Fibroblast of lung (primary cell): ENCODE measurements around the gene NSFL1C. TPM values are rescaled to one million over a fixed set of nuclear protein-coding genes. Genes with fewer than 3 reads are reported as not detected.
"Not testable (repeated sequence)": the region's sequence is repeated elsewhere in the genome, so short reads cannot be mapped to it uniquely, and the experiment has no call there.

Source experiments
- DNase-seq, 2 donors: peaks; one replicate each; pipeline versions ENCODE4 v3.0.0 to v3.0.0-alpha.2; 2010; ENCODE audit warnings: low read depth in 2 of 2
- H2AFZ ChIP-seq: 2 replicates; pipeline ENCODE4 v1.5.1; 2012; ENCODE audit warnings: low read length, control low read depth, inconsistent platforms
- H3K27ac ChIP-seq: 2 replicates; pipeline ENCODE4 v1.5.1; 2011; ENCODE audit warnings: low read length, control low read depth; ENCODE audit not compliant: insufficient read depth
- H3K27me3 ChIP-seq: 2 replicates; pipeline ENCODE4 v1.5.1; 2011; ENCODE audit warnings: mild to moderate bottlenecking, low read length; ENCODE audit not compliant: control insufficient read depth, insufficient read depth
- H3K36me3 ChIP-seq: 2 replicates; pipeline ENCODE4 v1.5.1; 2011; ENCODE audit warnings: low read length; ENCODE audit not compliant: control insufficient read depth, insufficient read depth
- H3K4me1 ChIP-seq: 2 replicates; pipeline ENCODE4 v1.5.1; 2011; ENCODE audit warnings: low read length; ENCODE audit not compliant: control insufficient read depth, insufficient read depth; ENCODE audit errors: extremely low read depth
- H3K4me2 ChIP-seq: 2 replicates; pipeline ENCODE4 v1.5.1; 2011; ENCODE audit warnings: low read length, control low read depth; ENCODE audit not compliant: insufficient read depth; ENCODE audit errors: extremely low read depth
- H3K4me3 ChIP-seq, 4 experiments: fragments of 200-600 bp in 1 of 4; sonication (generic) in 1 of 4; replicated peaks in 1 of 4; 2 replicates each; pipeline ENCODE4 v1.5.1; 2011 to 2016; ENCODE audit warnings: low read length in 4 of 4, low read depth in 3 of 4, mild to moderate bottlenecking in 3 of 4, control low read depth in 2 of 4, inconsistent platforms in 1 of 4, mixed read lengths in 1 of 4; ENCODE audit not compliant: insufficient read depth in 1 of 4; ENCODE audit errors: control extremely low read depth in 1 of 4
- H3K79me2 ChIP-seq: 2 replicates; pipeline ENCODE4 v1.5.1; 2012; ENCODE audit warnings: mild to moderate bottlenecking, low read length, inconsistent platforms; ENCODE audit not compliant: control insufficient read depth, insufficient read depth
- H3K9ac ChIP-seq: 2 replicates; pipeline ENCODE4 v1.5.1; 2011; ENCODE audit warnings: mild to moderate bottlenecking, low read length, control low read depth; ENCODE audit not compliant: insufficient read depth
- H3K9me3 ChIP-seq: 2 replicates; pipeline ENCODE4 v1.5.1; 2012; ENCODE audit warnings: low read depth, low read length; ENCODE audit not compliant: control insufficient read depth, insufficient read depth
- H4K20me1 ChIP-seq: 2 replicates; pipeline ENCODE4 v1.5.1; 2011; ENCODE audit warnings: low read length; ENCODE audit not compliant: control insufficient read depth, insufficient read depth; ENCODE audit errors: extremely low read depth
- CTCF ChIP-seq, 2 donors: IDR thresholded peaks in 1 of 2; conservative IDR thresholded peaks in 1 of 2; 1 replicate in 1 of 2; 2 replicates in 1 of 2; pipeline ENCODE4 v1.5.1; 2011 to 2012; ENCODE audit warnings: low read length in 2 of 2, control low read depth in 1 of 2, inconsistent platforms in 1 of 2, low read depth in 1 of 2, mild to moderate bottlenecking in 1 of 2
- EZH2 ChIP-seq: IDR thresholded peaks from 2 replicates; pipeline ENCODE4 v1.5.1; 2012; ENCODE audit warnings: low read length, control low read depth, mild to moderate bottlenecking; ENCODE audit errors: missing control alignments
- polyA plus RNA-seq, 2 donors: library from polyadenylated mRNA; depleted of rRNA in 1 of 2; stranded (reverse) in 1 of 2; unstranded in 1 of 2; fragments of >200 nt; gene quantifications; 2 replicates each; pipeline ENCODE4 v1.2.1, GENCODE V29; 2011 to 2012; ENCODE audit warnings: missing spikeins in 1 of 2
- total RNA-seq: library from RNA; depleted of rRNA; stranded (reverse); fragments of >200 nt; gene quantifications from 2 replicates; pipeline ENCODE4 v1.2.1, GENCODE V29; 2014

NSFL1C gene
- total and polyA plus RNA-seq, 2 donors (not counting 1 experiment from before 2014, with no cell fraction given), result 17.8 to 24.3 TPM

GRCh38 chr20:1499528-1500420 is 33.1 kb upstream of the NSFL1C start:
- no peak for DNase-seq
- H3K27me3 ChIP-seq, result peaks cover 5% of the 10 kb centered on the region
- no peak overlapping the region for H3K4me2 ChIP-seq
- H3K4me1 ChIP-seq, result no peaks in the 10 kb centered on the region
- H3K4me3 ChIP-seq, result no peak overlapping the region
- no peaks in the 10 kb centered on the region for H3K36me3 ChIP-seq
- H3K9me3 ChIP-seq, result no peaks in the 10 kb centered on the region
- H4K20me1 ChIP-seq, result no peaks in the 10 kb centered on the region
- no peak overlapping the region for H2AFZ ChIP-seq
- H3K9ac ChIP-seq, result no peak overlapping the region
- H3K27ac ChIP-seq, result no peak overlapping the region
- no peaks in the 10 kb centered on the region for H3K79me2 ChIP-seq
- TF ChIP-seq CTCF (conservative IDR thresholded peaks at IDR 0.05 in 1 of 2, IDR thresholded peaks at IDR 0.05 in 1 of 2; ENCODE audit: low read depth in 1 of 2, low read length in 2 of 2) (no peak), EZH2 (no peak)

GRCh38 chr20:1497371-1497770 is 30.7 kb upstream of the NSFL1C start:
- not testable (repeated sequence) for H3K9ac ChIP-seq, H3K36me3 ChIP-seq, H3K27me3 ChIP-seq, H3K4me2 ChIP-seq, H3K79me2 ChIP-seq, H3K9me3 ChIP-seq, DNase-seq, H3K27ac ChIP-seq, H3K4me3 ChIP-seq, H3K4me1 ChIP-seq, H4K20me1 ChIP-seq, H2AFZ ChIP-seq

- H3K27me3 ChIP-seq, result peaks cover 10% of the 10 kb centered on the region
- no peaks in the 10 kb centered on the region for H3K36me3 ChIP-seq
- H3K4me3 ChIP-seq, result no peak overlapping the region
- no peak overlapping the region for H3K4me2 ChIP-seq
- TF ChIP-seq CTCF (conservative IDR thresholded peaks at IDR 0.05 in 1 of 2, IDR thresholded peaks at IDR 0.05 in 1 of 2; ENCODE audit: low read depth in 1 of 2, low read length in 2 of 2) (no peak), EZH2 (no peak)
- no peaks in the 10 kb centered on the region for H3K4me1 ChIP-seq
- no peak for DNase-seq
- no peak overlapping the region for H3K9ac ChIP-seq
- H3K9me3 ChIP-seq, result no peaks in the 10 kb centered on the region
- H2AFZ ChIP-seq, result no peak overlapping the region
- no peaks in the 10 kb centered on the region for H3K79me2 ChIP-seq
- H4K20me1 ChIP-seq, result no peaks in the 10 kb centered on the region
- H3K27ac ChIP-seq, result no peak overlapping the region
Observed at GRCh38 chr20:1496930-1497329, 30.3 kb upstream of the NSFL1C start.
